Panc1 (cell line): ENCODE results near the gene TAS2R7.
"Not testable (repeated sequence)": the region's sequence is repeated elsewhere in the genome, so short reads cannot be mapped to it uniquely, and the experiment has no call there.

Experiments
- CTCF ChIP-seq: fragments of 450-650 bp; IDR thresholded peaks from 2 replicates; pipeline ENCODE4 v1.5.1; 2017; ENCODE audit warnings: mild to moderate bottlenecking
- REST ChIP-seq, 2 experiments: IDR thresholded peaks; 2 replicates each; pipeline ENCODE4 v1.6.1; 2011 to 2012; ENCODE audit warnings: low read depth in 2 of 2, control low read depth in 1 of 2, low read length in 1 of 2, mild to moderate bottlenecking in 1 of 2, moderate library complexity in 1 of 2; ENCODE audit not compliant: insufficient read depth in 1 of 2
- SIN3A ChIP-seq: IDR thresholded peaks from 2 replicates; pipeline ENCODE4 v1.6.1; 2012; ENCODE audit warnings: low read depth, mild to moderate bottlenecking, low read length, moderate library complexity, borderline replicate concordance; ENCODE audit not compliant: insufficient read depth
- TCF7L2 ChIP-seq: IDR thresholded peaks from 2 replicates; pipeline ENCODE4 v1.6.1; 2011; ENCODE audit warnings: mild to moderate bottlenecking, low read depth, low read length, inconsistent platforms

GRCh38 chr12:10791769-10792168, 10.7 kb downstream of the TAS2R7 start:
- not testable (repeated sequence) for TF ChIP-seq SIN3A; REST (IDR thresholded peaks at IDR 0.05; ENCODE audit: insufficient read depth in 1 of 2, low read depth in 2 of 2, low read length in 1 of 2); CTCF; TCF7L2
